Prostate gland (tissue), 2 donors: Measurements from ENCODE around the gene KCTD11. TPM values are rescaled to one million over a fixed set of nuclear protein-coding genes. Genes with fewer than 3 reads are reported as not detected.

Experiments
- DNase-seq: peaks from one replicate; pipeline ENCODE4 v3.0.0-alpha.2; 2019; ENCODE audit warnings: low spot score
- H3K27ac ChIP-seq, 2 donors: fragments of 200-600 bp; sonication (generic); 2 replicates each; pipeline ENCODE4 v1.5.1; 2017 to 2019
- H3K27me3 ChIP-seq: fragments of 200-600 bp; sonication (generic); replicated peaks from 2 replicates; pipeline ENCODE4 v1.5.1; 2019; ENCODE audit not compliant: insufficient read depth
- H3K36me3 ChIP-seq, 2 donors: fragments of 200-600 bp; sonication (generic); 1 replicate in 1 of 2; 2 replicates in 1 of 2; pipeline versions ENCODE4 v1.5.1 to v1.8.1; 2017 to 2019
- H3K4me1 ChIP-seq: fragments of 200-600 bp; sonication (generic); replicated peaks from 2 replicates; pipeline ENCODE4 v1.5.1; 2019
- H3K4me3 ChIP-seq, 2 donors: fragments of 200-600 bp; sonication (generic); 2 replicates each; pipeline ENCODE4 v1.5.1; 2017 to 2019
- H3K9me3 ChIP-seq: fragments of 200-600 bp; sonication (generic); 2 replicates; pipeline ENCODE4 v1.5.1; 2017
- CTCF ChIP-seq, 4 experiments: fragments of 200-600 bp in 2 of 4; fragments of 450-650 bp in 2 of 4; sonication (generic) in 2 of 4; IDR thresholded peaks; 1 replicate in 3 of 4; 2 replicates in 1 of 4; pipeline ENCODE4 v1.5.1; 2016 to 2019; ENCODE audit warnings: antibody characterized with exemption in 4 of 4, mild to moderate bottlenecking in 2 of 4, moderate library complexity in 2 of 4
- POLR2A ChIP-seq: fragments of 450-650 bp; IDR thresholded peaks from one replicate; pipeline ENCODE4 v1.6.1; 2016; ENCODE audit warnings: antibody characterized with exemption, mild to moderate bottlenecking
- POLR2AphosphoS5 ChIP-seq: sonication (generic); formaldehyde crosslinking; IDR thresholded peaks from one replicate; pipeline ENCODE4 v1.6.1; 2017; ENCODE audit warnings: antibody characterized with exemption
- WGBS: methylation state at CpG from one replicate; pipeline ENCODE4 v1.1.5; 2018; 5-methylcytosine and 5-hydroxymethylcytosine counted together
- intact Hi-C: fragments of 100-400 bp; cut with DNase I; formaldehyde crosslinking; loops from one replicate; pipeline ENCODE4 v1.14.2; 2022
- total RNA-seq, 2 donors: library from RNA; depleted of rRNA; stranded (reverse); fragments of >200 nt; gene quantifications; one replicate each; pipeline ENCODE4 v1.1.0, GENCODE V29; 2016

KCTD11 gene
- total RNA-seq, 2 donors from 2014 or later, result 8.9 to 15.2 TPM

- Histone ChIP-seq H3K36me3 (no peaks in the 10 kb centered on the region), H3K9me3 (no peaks in the 10 kb centered on the region), H3K27me3 (no peaks in the 10 kb centered on the region), H3K4me3 (peak overlapping the region in 1 of 2 donors; percentile 27), H3K27ac (no peak overlapping the region), H3K4me1 (peaks cover 10% of the 10 kb centered on the region)
- no peak for TF ChIP-seq CTCF (IDR thresholded peaks at IDR 0.05)
- no peak for TF ChIP-seq POLR2AphosphoS5
- TF ChIP-seq POLR2A, result no peak
- no peak for DNase-seq
- intact Hi-C loops, result no loop called here
- WGBS, result 82% methylated on average over 10 of the region's 11 CpGs
These were observed 31.4 kb downstream of the KCTD11 start for GRCh38 chr17:7383371-7383741.

- no peaks in the 10 kb centered on the region for H3K27me3 ChIP-seq
- H3K27ac ChIP-seq, result peak overlapping the region in 1 of 2 donors; percentile 27
- H3K9me3 ChIP-seq, result no peaks in the 10 kb centered on the region
- WGBS, result 22% methylated on average over 45 of the region's 65 CpGs
- H3K36me3 ChIP-seq, result no peaks in the 10 kb centered on the region
- TF ChIP-seq POLR2A, result no peak
- TF ChIP-seq CTCF (IDR thresholded peaks at IDR 0.05), result no peak
- TF ChIP-seq POLR2AphosphoS5, result no peak
- peaks cover 10% of the 10 kb centered on the region for H3K4me1 ChIP-seq
- H3K4me3 ChIP-seq, result peak overlapping the region; percentile 10 to 27
- intact Hi-C loops, result no loop called here
- DNase-seq, result no peak
These were observed 32.0 kb downstream of the KCTD11 start for GRCh38 chr17:7383742-7384488.

DNA sequence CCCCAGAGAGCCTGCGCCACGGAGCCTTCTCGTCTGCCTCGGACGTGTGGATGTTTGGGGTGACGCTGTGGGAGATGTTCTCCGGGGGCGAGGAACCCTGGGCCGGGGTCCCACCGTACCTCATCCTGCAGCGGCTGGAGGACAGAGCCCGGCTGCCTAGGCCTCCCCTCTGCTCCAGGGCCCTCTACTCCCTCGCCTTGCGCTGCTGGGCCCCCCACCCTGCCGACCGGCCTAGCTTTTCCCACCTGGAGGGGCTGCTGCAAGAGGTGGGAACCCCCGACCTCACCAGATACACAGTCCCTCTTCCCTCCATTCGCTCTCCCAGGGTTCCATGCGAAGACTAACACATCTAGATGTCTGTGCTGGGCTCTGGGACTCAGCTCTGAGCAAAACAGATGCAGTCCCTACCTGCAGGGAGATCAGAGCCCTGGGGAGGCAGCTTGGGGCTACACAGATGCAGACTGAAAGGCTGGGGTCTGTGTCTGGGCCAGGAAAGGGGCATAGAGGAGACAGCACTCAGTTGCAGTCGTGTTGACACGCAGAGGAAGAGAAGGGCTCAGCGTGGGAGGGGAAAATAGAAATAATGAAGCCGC lies 32.6 kb downstream of the KCTD11 start:
- Histone ChIP-seq H3K27ac (peak overlapping the region in 1 of 2 donors; percentile 27), H3K27me3 (no peaks in the 10 kb centered on the region), H3K4me1 (peaks cover 10% of the 10 kb centered on the region), H3K36me3 (peaks cover 0 to 1% of the 10 kb centered on the region in 2 donors), H3K4me3 (peak overlapping the region in 1 of 2 donors; percentile 27), H3K9me3 (no peaks in the 10 kb centered on the region)
- 54% methylated on average over 23 of the region's 23 CpGs for WGBS
- no peak for DNase-seq
- no peak for TF ChIP-seq POLR2AphosphoS5
- intact Hi-C loops, result no loop called here

- no peak overlapping the region for H3K27ac ChIP-seq
- intact Hi-C loops, result no loop called here
- DNase-seq, result no peak
- H3K27me3 ChIP-seq, result no peaks in the 10 kb centered on the region
- H3K4me1 ChIP-seq, result peaks cover 1% of the 10 kb centered on the region
- TF ChIP-seq POLR2AphosphoS5 (no peak), POLR2A (no peak)
- H3K36me3 ChIP-seq, result peaks cover 0 to 10% of the 10 kb centered on the region in 2 donors
- H3K9me3 ChIP-seq, result no peaks in the 10 kb centered on the region
- no peak overlapping the region for H3K4me3 ChIP-seq
- 89% methylated on average over 10 of the region's 10 CpGs for WGBS
These were observed 36.9 kb downstream of the KCTD11 start for GRCh38 chr17:7388856-7389255.

DNA sequence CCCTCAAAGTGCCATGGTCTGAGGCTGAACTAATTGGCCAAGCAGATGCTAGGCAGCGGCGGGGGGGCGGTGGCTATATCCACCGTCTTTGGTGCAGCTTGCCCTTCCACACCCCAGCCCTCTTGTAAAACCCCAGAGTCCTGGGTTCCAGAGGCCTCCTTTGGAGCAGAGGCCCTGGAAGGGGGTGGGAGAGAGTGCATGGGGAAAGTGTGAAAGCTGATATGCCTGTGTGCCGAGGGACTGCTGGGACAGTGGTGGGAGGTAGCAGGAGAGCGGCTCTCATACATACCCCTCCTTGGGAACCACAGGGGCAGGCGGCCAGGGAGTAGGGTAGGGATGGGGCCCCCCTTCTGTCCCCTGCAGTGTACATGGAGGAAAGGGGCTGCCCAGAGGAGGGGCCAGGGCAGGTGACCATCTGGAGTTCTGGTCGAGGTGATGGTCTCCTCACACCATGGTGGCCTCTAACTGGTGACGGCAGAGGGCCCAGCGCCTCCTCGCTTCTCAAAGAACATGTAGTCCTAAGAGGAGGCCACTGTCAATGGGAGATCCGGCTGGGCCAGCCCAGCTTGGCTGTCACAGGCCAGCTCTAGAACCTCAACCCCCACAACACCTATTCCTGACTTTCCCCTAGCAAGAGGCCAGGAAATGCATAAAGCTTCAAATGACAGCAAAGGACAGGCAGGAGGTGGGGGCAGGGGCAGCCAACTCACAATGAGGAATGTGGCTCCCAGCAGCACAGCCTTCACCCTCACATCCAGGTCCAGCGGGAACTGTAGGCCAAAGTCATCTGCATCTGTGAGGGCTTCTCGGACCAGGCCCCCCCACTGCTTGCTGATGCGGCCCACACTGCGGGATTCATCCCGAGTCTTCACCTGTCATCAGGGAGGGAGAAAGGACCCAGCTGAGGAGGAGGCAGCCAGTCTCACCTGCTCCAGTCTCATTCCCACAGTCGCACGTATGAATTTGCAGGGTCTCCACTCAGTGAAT lies 38.3 kb downstream of the KCTD11 start:
- 80% methylated on average over 19 of the region's 19 CpGs for WGBS
- Histone ChIP-seq H3K36me3 (peaks cover 0 to 10% of the 10 kb centered on the region in 2 donors), H3K27ac (no peak overlapping the region), H3K27me3 (no peaks in the 10 kb centered on the region), H3K4me1 (no peaks in the 10 kb centered on the region), H3K9me3 (no peaks in the 10 kb centered on the region), H3K4me3 (no peak overlapping the region)
- intact Hi-C loops, result loop anchor here (5.0 kb wide), 1 partner anchor 38 kb away; the partner anchor contains the start of gene KCTD11
- no peak for DNase-seq
- TF ChIP-seq POLR2AphosphoS5, result no peak
- no peak for TF ChIP-seq CTCF (IDR thresholded peaks at IDR 0.05)
- no peak for TF ChIP-seq POLR2A
